Naive thymus-derived CD4-positive, alpha-beta T cell (primary cell): ENCODE measurements around the gene TAF11L7. TPM values are rescaled to one million over a fixed set of nuclear protein-coding genes. Genes with fewer than 3 reads are reported as not detected.
"Not testable (repeated sequence)": the region's sequence is repeated elsewhere in the genome, so short reads cannot be mapped to it uniquely, and the experiment has no call there.

Experiments used
- ATAC-seq: fragments of 150-1000 bp; cut with Tn5 transposase; 2 replicates; pipeline ENCODE4 v1.10.0; 2021; ENCODE audit warnings: mild to moderate bottlenecking, moderate library complexity
- CTCF ChIA-PET: fragments of 350-600 bp; sonication (Branson Sonifier 250); formaldehyde crosslinking; loops from one replicate; lab custom pipeline; 2021; ENCODE audit warnings: antibody characterized with exemption; lab: Charles Lee
- POLR2A ChIA-PET: fragments of 350-600 bp; sonication (Branson Sonifier 250); formaldehyde crosslinking; loops from one replicate; lab custom pipeline; 2021; ENCODE audit warnings: antibody characterized with exemption, inconsistent platforms; lab: Charles Lee
- DNase-seq, 9 donors: peaks; one replicate each; pipeline versions ENCODE4 v3.0.0 to v3.0.0-alpha.2; 2020 to 2022; ENCODE audit warnings: mixed read lengths in 1 of 9
- H3K27ac ChIP-seq: one replicate; pipeline ENCODE4 v1.7.0; 2013; ENCODE audit warnings: mild to moderate bottlenecking, low read depth, low read length, moderate library complexity
- H3K27me3 ChIP-seq, 2 donors: one replicate each; pipeline ENCODE4 v1.7.0; 2013; ENCODE audit warnings: low read length in 2 of 2, mild to moderate bottlenecking in 2 of 2, moderate library complexity in 2 of 2; ENCODE audit not compliant: control insufficient read depth in 2 of 2, insufficient read depth in 2 of 2
- H3K36me3 ChIP-seq, 3 experiments: 1 replicate in 2 of 3; 2 replicates in 1 of 3; pipeline ENCODE4 v1.7.0; 2013; ENCODE audit warnings: low read length in 3 of 3, mild to moderate bottlenecking in 3 of 3, moderate library complexity in 1 of 3; ENCODE audit not compliant: insufficient read depth in 3 of 3, control insufficient read depth in 2 of 3
- H3K4me1 ChIP-seq, 2 donors: one replicate each; pipeline ENCODE4 v1.7.0; 2013; ENCODE audit warnings: low read length in 2 of 2, mild to moderate bottlenecking in 2 of 2, moderate library complexity in 1 of 2; ENCODE audit not compliant: control insufficient read depth in 2 of 2, insufficient read depth in 2 of 2
- H3K4me3 ChIP-seq: 2 replicates; pipeline ENCODE4 v1.7.0; 2013; ENCODE audit warnings: mild to moderate bottlenecking, low read length
- H3K9me3 ChIP-seq, 3 experiments: 1 replicate in 2 of 3; 2 replicates in 1 of 3; pipeline ENCODE4 v1.7.0; 2013; ENCODE audit warnings: low read length in 3 of 3; ENCODE audit not compliant: control insufficient read depth in 2 of 3
- H3K27ac Mint-ChIP-seq, 9 donors: one replicate each; pipeline ENCODE4 v1.8.0; 2020 to 2022; ENCODE audit warnings: mixed read lengths in 9 of 9, mild to moderate bottlenecking in 8 of 9, moderate library complexity in 5 of 9, inconsistent platforms in 2 of 9
- H3K27me3 Mint-ChIP-seq, 5 donors: one replicate each; pipeline ENCODE4 v1.8.0; 2021 to 2022; ENCODE audit warnings: mixed read lengths in 5 of 5, mild to moderate bottlenecking in 1 of 5
- H3K36me3 Mint-ChIP-seq, 5 donors: one replicate each; pipeline ENCODE4 v1.8.0; 2020 to 2022; ENCODE audit warnings: mixed read lengths in 5 of 5, mild to moderate bottlenecking in 3 of 5, inconsistent platforms in 1 of 5
- H3K4me1 Mint-ChIP-seq, 7 donors: one replicate each; pipeline ENCODE4 v1.8.0; 2020 to 2022; ENCODE audit warnings: mixed read lengths in 7 of 7, mild to moderate bottlenecking in 3 of 7, inconsistent platforms in 1 of 7
- H3K4me3 Mint-ChIP-seq, 10 donors: one replicate each; pipeline ENCODE4 v1.8.0; 2020 to 2022; ENCODE audit warnings: mild to moderate bottlenecking in 10 of 10, mixed read lengths in 10 of 10, moderate library complexity in 6 of 10, inconsistent platforms in 2 of 10
- H3K9me3 Mint-ChIP-seq, 11 donors: one replicate each; pipeline ENCODE4 v1.8.0; 2020 to 2022; ENCODE audit warnings: mixed read lengths in 11 of 11, mild to moderate bottlenecking in 4 of 11, inconsistent platforms in 1 of 11, moderate library complexity in 1 of 11
- intact Hi-C, 2 donors: fragments of 100-400 bp; cut with micrococcal nuclease; formaldehyde crosslinking; loops; one replicate each; pipeline ENCODE4 v1.15.1; 2023
- polyA plus RNA-seq, 2 donors: library from polyadenylated mRNA; unstranded; fragments of 300-500 nt; fragmentation: Illumina TruSeq; gene quantifications; one replicate each; pipeline ENCODE4 v1.2.3, GENCODE V29; 2021
- total RNA-seq, 6 experiments: library from RNA in 5 of 6; stranded (reverse) in 5 of 6; gene quantifications; 1 replicate in 5 of 6; 2 replicates in 1 of 6; pipeline ENCODE4 v1.2.3 and lab custom pipeline; 2021 to 2026

TAF11L7 gene
- total and polyA plus RNA-seq, 7 experiments from 2014 or later: not detected

GRCh38 chr5:17610092-17610491, 24.5 kb upstream of the TAF11L7 start, which contains the start of gene TAF11L12:
TAF11L12 (plus strand) TSS chr5:17610392.
- H3K4me3 Mint-ChIP-seq, ATAC-seq, H3K36me3 ChIP-seq, DNase-seq, H3K27me3 ChIP-seq, H3K9me3 ChIP-seq, H3K4me1 ChIP-seq, CTCF ChIA-PET, H3K27ac Mint-ChIP-seq, H3K4me3 ChIP-seq, intact Hi-C loops, H3K36me3 Mint-ChIP-seq, H3K27me3 Mint-ChIP-seq, H3K27ac ChIP-seq, POLR2A ChIA-PET, H3K4me1 Mint-ChIP-seq: not testable (repeated sequence)
- peaks cover 0 to 26% (median 9%) of the 10 kb centered on the region in 11 donors for H3K9me3 Mint-ChIP-seq

- H3K36me3 ChIP-seq, ATAC-seq, H3K27ac ChIP-seq, POLR2A ChIA-PET, H3K36me3 Mint-ChIP-seq, CTCF ChIA-PET, H3K4me1 Mint-ChIP-seq, intact Hi-C loops, DNase-seq, H3K9me3 ChIP-seq, H3K27ac Mint-ChIP-seq, H3K4me1 ChIP-seq, H3K4me3 Mint-ChIP-seq, H3K27me3 Mint-ChIP-seq, H3K27me3 ChIP-seq, H3K4me3 ChIP-seq: not testable (repeated sequence)
- peaks cover 0 to 24% (median 9%) of the 10 kb centered on the region in 11 donors for H3K9me3 Mint-ChIP-seq
Observed at GRCh38 chr5:17607461-17607860, 21.9 kb upstream of the TAF11L7 start.

GRCh38 chr5:17604951-17605350, 19.4 kb upstream of the TAF11L7 start:
- Mint-ChIP-seq H3K36me3 (no peaks in the 10 kb centered on the region), H3K9me3 (peaks cover 2 to 20% (median 7%) of the 10 kb centered on the region in 11 donors), H3K4me1 (no peaks in the 10 kb centered on the region), H3K27ac (no peak overlapping the region), H3K27me3 (no peaks in the 10 kb centered on the region), H3K4me3 (no peak overlapping the region)
- no peaks in the 10 kb centered on the region for H3K36me3 ChIP-seq
- POLR2A ChIA-PET: no interaction called here
- H3K27me3 ChIP-seq: no peaks in the 10 kb centered on the region
- CTCF ChIA-PET: no interaction called here
- no peak for DNase-seq
- ATAC-seq: no peak
- H3K9me3 ChIP-seq: no peaks in the 10 kb centered on the region
- no peaks in the 10 kb centered on the region for H3K4me1 ChIP-seq
- intact Hi-C loops: no loop called here
- no peak overlapping the region for H3K27ac ChIP-seq
- H3K4me3 ChIP-seq: no peak overlapping the region

- H3K4me3 ChIP-seq, H3K4me1 ChIP-seq, H3K4me1 Mint-ChIP-seq, H3K27ac ChIP-seq, H3K27me3 Mint-ChIP-seq, H3K9me3 ChIP-seq, H3K27ac Mint-ChIP-seq, ATAC-seq, DNase-seq, H3K36me3 Mint-ChIP-seq, POLR2A ChIA-PET, intact Hi-C loops, CTCF ChIA-PET, H3K36me3 ChIP-seq, H3K4me3 Mint-ChIP-seq, H3K27me3 ChIP-seq: not testable (repeated sequence)
- H3K9me3 Mint-ChIP-seq: peaks cover 2 to 19% (median 7%) of the 10 kb centered on the region in 11 donors
Observed at GRCh38 chr5:17603880-17604279, 18.3 kb upstream of the TAF11L7 start, which contains the start of gene TAF11L11. TAF11L11 (plus strand) TSS chr5:17604183.

- POLR2A ChIA-PET, H3K27ac ChIP-seq, H3K27ac Mint-ChIP-seq, intact Hi-C loops, H3K27me3 ChIP-seq, ATAC-seq, H3K9me3 Mint-ChIP-seq, DNase-seq, CTCF ChIA-PET, H3K4me1 ChIP-seq, H3K27me3 Mint-ChIP-seq, H3K9me3 ChIP-seq, H3K36me3 Mint-ChIP-seq, H3K4me3 Mint-ChIP-seq, H3K36me3 ChIP-seq, H3K4me1 Mint-ChIP-seq, H3K4me3 ChIP-seq: not testable (repeated sequence)
Observed at GRCh38 chr5:17597728-17598127, 12.2 kb upstream of the TAF11L7 start, which contains the start of gene TAF11L10. TAF11L10 (minus strand) TSS chr5:17597828.

GRCh38 chr5:17594255-17594654, 8.7 kb upstream of the TAF11L7 start, which contains the start of gene TAF11L9:
TAF11L9 (minus strand) TSS chr5:17594394.
- H3K27ac Mint-ChIP-seq, H3K36me3 ChIP-seq, H3K27ac ChIP-seq, H3K27me3 ChIP-seq, H3K4me3 Mint-ChIP-seq, ATAC-seq, H3K9me3 ChIP-seq, H3K9me3 Mint-ChIP-seq, POLR2A ChIA-PET, H3K27me3 Mint-ChIP-seq, CTCF ChIA-PET, intact Hi-C loops, H3K4me1 Mint-ChIP-seq, DNase-seq, H3K36me3 Mint-ChIP-seq, H3K4me3 ChIP-seq, H3K4me1 ChIP-seq: not testable (repeated sequence)

GRCh38 chr5:17590860-17591259, 5.3 kb upstream of the TAF11L7 start, which contains the start of gene TAF11L8:
TAF11L8 (minus strand) TSS chr5:17590960.
- H3K9me3 Mint-ChIP-seq, CTCF ChIA-PET, H3K9me3 ChIP-seq, H3K4me3 ChIP-seq, POLR2A ChIA-PET, H3K27me3 ChIP-seq, DNase-seq, H3K27ac Mint-ChIP-seq, H3K27ac ChIP-seq, H3K27me3 Mint-ChIP-seq, H3K4me1 Mint-ChIP-seq, H3K4me3 Mint-ChIP-seq, ATAC-seq, intact Hi-C loops, H3K4me1 ChIP-seq, H3K36me3 Mint-ChIP-seq, H3K36me3 ChIP-seq: not testable (repeated sequence)
